Hepatocyte (in vitro differentiated cells): ENCODE results near the gene HDDC3.

Experiments used
- CTCF ChIP-seq: fragments of 200-600 bp; sonication (generic); IDR thresholded peaks from 2 replicates; pipeline ENCODE4 v1.5.1; 2016; ENCODE audit warnings: antibody characterized with exemption, mild to moderate bottlenecking; ENCODE audit not compliant: poor library complexity
- EZH2 ChIP-seq: fragments of 200-600 bp; sonication (generic); IDR thresholded peaks from 2 replicates; pipeline ENCODE4 v1.6.1; 2016; ENCODE audit warnings: antibody characterized with exemption, mild to moderate bottlenecking, borderline replicate concordance

- TF ChIP-seq CTCF: no peak
- no peak for TF ChIP-seq EZH2
Observed at GRCh38 chr15:90918835-90919234, 13.5 kb downstream of the HDDC3 start.
